NCI-H526 treated with DMSO at 0.1 percent for 48 hours (cell line): ENCODE results near the gene C3orf22.

Experiments used
- DNase-seq: peaks from one replicate; lab custom pipeline; 2025; lab: John Stamatoyannopoulos, UW

The C3orf22 gene

DNA sequence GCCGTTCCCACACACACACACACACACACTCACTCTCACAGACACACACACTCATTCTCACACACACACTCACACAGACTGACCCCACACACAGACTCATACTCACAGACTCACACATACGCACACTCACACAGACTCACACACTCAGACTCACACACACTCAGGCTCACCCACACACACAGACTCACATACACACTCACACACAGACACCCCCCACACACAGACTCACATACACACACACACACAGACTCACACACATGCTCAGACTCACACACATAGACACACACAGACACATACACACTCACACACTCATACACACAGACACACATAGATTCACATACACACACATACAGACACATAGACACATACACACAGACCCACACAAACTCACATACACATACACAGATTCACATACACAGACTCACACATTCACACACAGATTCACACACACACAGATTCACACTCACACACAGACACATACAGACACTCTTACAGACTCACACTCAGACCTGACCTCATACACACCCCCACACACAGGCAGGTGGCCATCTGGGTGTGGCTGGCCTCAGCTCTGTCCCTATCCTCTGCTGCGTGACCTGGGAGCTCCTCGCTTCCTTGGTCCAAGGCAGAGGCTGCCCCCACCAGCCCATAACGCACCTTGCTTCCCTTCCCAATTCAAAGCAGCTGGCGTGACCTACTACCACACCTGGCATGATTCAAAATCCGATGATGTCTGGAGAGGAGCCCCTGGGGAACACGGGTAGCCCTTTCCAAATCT is 1.9 kb downstream of the C3orf22 start:
- no peak for DNase-seq

- DNase-seq, result no peak
These were observed 2.7 kb downstream of the C3orf22 start for GRCh38 chr3:126555795-126556636.

DNA sequence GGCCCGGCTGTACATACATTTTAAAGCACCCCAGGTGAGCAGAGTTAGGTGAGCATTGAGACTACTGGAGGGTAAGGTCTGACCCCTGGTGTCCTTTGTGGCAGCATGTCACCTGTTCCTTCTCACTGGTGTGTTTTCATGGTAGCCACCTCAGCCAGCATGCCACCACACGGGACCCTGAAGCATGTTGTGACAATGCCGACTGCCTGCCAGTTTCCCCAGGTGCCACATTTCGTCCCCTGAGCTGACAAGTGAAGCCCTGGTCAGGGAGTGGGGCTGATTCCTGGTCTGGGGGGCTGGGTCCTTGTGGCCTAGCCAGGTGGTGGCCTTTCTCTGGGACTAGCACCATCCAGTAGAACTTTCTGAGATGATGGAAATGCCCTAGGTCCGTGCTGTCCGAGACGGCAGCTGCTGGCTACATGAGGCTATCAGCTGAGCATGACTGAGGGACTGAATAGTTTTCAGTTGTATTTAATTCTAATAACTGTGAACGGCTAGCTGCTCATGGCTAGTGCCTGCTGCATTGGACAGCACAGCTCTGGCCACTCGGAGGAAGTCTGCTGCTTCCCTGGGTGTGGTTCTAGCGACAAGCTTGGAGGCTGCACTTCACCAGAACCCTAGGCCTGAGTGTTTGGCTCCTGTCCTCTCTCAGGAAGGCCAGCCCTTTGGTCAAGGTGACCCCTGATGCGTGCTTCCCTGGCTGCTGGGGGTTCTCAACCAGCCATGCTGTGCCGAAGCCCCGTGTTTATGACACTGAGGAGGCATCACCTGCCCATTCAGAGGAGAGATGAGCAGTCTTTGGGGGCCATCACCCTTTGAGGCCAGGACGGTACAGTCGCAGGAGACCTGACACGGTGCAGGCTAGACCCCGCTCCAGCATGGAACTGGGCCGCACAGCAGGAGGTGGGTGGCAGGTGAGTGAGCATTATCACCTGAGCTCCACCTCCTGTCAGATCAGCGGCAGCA is 3.9 kb downstream of the C3orf22 start:
- no peak for DNase-seq

DNA sequence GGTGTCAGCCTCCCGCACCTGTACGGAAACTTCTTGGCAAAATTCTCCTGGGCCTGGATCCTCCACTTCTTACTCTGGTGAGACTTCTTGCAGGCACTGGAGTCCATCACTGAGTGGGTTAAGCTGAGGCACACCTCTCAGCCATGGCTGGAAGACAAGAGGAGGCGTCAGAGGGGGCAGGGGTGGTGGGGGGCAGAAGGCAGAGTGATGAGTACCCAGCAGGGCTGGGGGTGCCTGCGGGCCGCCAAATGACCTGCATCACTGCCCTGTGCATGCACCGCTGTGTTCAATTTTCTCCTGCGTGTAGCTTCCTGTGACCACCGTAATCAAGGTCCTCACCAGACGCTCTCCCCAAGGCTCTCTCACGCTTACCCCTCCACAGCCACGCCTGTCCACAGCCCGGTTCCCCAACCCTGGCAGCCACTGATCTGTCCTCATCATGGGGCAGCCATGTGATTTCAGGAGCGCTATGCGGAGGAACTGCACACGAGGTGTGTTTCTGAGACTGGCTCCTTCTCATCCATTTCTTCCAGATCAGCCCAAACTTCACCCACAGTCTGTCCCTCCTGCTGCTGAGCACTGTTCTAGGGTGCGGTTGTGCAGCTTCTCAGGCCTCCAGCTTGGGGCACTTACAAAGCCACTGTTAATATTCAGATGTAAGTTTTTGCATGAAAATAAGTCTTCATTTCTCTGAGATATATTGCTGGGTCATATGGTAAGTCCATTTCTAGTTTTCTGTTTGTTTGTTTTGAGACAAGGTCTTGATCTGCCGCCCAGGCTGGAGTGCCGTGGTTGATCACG is 5.2 kb downstream of the C3orf22 start:
- no peak for DNase-seq

DNA sequence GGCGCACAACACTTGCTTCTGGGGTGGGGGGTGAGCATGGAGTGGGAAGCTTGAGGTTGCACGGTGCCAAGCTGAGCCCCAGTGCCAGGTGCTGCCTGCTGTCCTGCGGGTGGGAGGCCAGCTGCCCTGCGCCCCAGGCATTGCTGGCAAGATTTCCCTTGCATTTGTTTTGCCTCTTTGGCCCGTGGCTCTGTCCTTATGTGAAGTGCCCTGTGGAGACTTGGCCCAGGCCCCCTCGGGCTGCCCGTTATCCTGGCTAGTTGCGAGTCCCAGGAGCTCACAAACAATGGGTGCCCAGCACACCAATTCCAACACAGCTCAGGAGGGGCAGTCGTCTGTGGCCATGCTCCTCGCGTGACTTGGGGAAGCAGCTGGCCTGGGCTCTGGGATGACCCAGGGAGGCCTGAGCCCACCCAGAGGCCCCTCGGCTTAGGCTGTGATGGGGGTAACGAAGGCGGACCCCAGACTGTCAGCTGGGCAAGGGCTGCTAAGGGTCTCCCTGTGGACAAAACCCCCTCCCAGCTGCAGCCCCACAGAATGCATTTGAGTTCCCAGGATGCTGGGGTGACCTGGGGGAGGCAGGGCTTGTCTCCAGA is 5.9 kb downstream of the C3orf22 start:
- DNase-seq, result no peak

GRCh38 chr3:126551839-126552687 is 6.7 kb downstream of the C3orf22 start:
- no peak for DNase-seq

DNA sequence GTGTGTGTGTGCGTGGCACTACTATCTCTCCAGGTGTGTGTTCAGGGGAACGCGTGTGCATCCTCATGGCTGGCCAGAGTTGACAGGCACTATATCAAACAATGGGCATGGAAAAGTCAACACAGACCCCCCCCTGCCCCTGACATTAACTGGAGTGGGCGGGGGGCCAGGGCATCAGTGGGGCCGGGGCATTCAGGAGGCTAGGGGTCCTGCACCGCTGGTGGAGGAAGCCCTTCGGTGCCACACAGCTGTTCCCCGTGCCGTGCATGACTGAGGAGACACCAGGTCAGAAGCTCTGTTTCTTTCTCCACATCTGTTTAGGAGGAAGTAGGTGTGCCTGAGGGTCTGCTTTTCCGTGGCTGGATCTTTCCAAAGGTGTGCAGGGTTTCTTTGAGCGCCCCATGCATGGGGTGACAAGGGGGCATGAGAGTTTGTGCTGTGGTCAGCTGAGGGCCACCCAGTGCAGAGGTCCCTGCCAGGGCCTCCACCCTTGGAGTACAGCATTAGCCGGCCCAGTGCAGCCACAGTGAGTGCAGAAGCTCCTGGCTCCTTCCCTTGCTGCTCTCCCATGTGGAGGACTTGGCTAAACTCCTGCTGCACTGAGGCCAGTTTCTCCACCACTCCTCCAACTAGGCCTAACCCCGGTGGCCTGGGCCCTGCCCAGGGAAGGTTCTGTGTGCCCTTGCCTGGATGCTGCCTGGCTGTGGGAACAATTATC is 7.5 kb downstream of the C3orf22 start:
- no peak for DNase-seq

DNA sequence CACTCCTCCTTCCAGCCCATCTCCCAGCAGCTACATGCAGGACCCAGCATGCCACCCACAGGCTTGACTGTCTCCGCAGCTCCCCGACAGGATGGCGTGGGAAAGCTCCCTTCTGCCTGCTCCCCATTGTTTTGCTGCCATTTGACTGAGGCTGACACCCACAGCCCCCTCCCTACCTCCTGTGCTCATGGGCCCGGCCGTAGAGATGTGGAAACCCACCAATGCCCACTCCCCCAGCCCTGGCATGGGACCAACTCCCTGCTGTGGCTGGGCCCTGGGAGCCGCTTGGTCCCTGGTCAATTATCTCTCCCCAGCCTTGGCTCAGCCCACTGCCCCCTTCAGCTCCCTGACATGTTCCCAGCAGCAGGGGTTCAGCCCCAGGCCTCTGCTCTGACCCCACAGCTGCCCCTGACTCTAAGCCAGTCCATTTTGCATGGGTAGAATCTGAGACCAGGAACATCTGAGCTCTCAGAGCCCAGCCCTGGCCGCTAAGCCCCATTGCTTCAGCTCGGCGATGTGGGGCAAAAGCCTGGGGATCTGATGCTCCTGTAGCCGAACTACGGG is 8.2 kb downstream of the C3orf22 start:
- no peak for DNase-seq

DNA sequence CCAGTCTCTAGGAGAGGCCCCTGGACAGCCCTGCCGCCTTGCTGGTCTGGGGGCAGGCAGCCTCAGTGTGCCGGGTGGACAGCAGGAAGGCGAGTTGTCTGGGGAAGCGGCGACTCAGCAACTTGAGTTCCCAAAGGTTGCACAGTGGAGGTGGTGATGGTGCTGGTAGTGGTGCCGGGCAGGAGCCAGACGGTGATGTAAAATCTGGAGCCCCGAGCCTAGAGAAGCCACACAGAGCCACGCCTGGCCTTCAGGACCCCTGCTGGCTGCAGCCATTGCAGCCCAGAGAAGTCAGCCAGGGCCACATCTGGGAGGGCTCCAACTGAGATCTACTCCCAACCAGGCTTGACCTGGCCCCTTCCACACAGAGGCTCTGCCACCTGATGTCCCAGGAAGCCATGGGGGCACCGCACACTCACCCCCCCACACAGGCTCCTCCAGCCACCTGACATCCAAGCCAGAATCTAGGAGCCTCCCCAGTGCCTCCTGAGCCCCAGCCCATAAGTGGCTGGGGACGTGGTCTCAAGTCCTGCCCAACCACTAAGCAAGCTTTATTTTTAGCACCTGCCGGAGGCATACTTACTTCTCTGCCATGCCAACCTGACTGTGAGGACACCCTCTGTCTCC is 8.8 kb downstream of the C3orf22 start:
- no peak for DNase-seq

GRCh38 chr3:126548556-126549466 is 9.9 kb downstream of the C3orf22 start:
- DNase-seq, result no peak

DNA sequence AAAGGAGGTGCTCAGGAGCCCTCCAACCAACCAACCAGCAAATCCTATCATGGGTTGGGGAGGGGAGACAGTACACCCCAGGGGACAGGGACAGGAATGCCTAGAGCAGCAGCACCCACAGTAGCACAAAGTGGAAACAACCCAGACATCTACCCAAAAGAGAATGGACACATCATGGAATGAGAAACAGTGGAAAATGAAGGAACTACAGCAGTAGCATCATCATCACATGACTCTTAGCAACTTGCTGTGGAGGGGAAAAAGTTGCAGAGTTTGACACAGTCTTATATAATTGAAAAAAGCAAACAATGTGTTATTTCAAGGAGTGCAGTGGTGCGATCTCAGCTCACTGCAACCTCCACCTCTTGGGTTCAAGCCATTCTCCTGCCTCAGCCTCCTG is 11.0 kb downstream of the C3orf22 start:
- no peak for DNase-seq

GRCh38 chr3:126546549-126547239 is 12.0 kb downstream of the C3orf22 start:
- no peak for DNase-seq

DNA sequence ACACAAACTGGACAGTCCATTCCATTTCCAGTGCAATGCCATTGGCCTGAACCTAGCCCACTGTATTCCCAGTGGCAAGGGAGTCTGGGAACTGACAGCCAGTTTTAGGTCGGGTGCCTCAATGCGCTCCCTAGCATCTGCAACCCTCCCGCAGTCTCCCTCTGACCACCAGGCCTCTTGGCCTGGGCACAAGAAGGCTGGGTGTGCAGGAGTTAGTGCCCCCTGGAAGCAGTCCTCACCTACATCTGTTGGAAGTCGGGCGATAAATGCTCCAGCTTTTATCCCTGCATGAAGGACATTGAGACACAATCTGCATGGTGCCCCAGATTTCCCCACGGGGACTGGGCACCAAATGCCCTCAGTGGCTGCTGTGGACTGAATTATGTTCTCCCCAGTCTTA is 12.7 kb downstream of the C3orf22 start:
- DNase-seq, result no peak

DNA sequence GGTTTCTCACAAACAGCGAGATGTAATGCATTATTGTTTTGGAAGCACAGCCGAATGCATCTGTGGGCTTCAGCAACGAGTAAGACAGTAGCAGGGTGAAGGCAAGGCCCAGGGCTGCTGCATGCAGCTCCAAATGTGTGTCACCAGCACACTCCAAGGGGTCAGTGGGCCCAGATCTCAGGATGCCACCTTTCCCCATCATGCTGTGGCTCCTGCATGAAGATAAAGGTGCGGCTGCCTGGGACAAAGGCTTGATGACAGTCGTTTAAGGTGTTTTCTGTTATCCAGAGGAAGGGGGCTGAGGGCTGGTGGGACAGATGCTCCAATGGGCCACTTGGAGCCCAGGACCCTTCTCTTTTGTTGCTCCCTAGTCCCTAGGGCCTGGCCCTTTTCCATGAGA is 13.2 kb downstream of the C3orf22 start:
- DNase-seq, result no peak

DNA sequence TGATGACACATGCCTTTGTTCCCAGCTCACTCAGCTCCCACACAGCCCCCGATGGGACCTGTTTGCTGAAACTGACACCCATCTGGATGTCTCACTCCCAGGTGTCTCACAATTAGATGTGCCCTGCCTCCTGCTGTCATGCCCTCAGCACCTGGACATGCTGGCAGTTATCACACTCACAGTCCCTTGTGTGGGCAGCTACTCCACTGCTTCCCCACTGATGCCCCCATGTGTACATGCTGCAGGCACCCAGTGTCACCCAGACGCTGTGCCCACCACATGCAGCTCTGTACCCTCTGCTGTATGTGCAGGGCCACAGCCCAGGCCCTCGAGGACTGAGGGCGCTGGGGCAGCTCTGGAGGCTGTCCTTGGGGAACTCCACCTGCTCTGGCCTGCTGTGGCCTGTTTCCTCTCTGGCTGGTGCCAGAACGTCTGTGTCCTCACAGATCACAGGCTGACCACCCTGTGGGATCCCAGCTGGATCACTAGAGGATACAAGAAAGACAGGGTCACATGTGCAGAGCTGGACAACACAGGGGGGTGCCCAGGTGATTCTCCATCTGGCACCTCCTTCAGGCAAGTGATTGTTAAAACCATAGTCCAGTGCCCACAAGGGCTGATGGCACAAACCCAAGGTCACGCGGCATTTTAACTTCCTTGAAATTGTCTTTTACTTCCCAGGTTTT is 14.0 kb downstream of the C3orf22 start:
- no peak for DNase-seq

- DNase-seq, result no peak
These were observed 15.2 kb downstream of the C3orf22 start for GRCh38 chr3:126543457-126544061.
